Esophagus muscularis mucosa (tissue), 3 donors: ENCODE data around the gene IAH1.

Source experiments
- POLR2AphosphoS5 ChIP-seq, 2 donors: sonication (generic); formaldehyde crosslinking; IDR thresholded peaks; one replicate each; pipeline ENCODE4 v1.6.1; 2017; ENCODE audit warnings: antibody characterized with exemption in 2 of 2
- TF ChIP-seq, protein P1 (sequence below), 3 experiments: fragments of 200-600 bp in 2 of 3; fragments of 450-650 bp in 1 of 3; sonication (generic) in 2 of 3; IDR thresholded peaks; one replicate each; pipeline ENCODE4 v1.5.1; 2017 to 2019; ENCODE audit warnings: antibody characterized with exemption in 3 of 3, mild to moderate bottlenecking in 2 of 3, moderate library complexity in 1 of 3

DNA sequence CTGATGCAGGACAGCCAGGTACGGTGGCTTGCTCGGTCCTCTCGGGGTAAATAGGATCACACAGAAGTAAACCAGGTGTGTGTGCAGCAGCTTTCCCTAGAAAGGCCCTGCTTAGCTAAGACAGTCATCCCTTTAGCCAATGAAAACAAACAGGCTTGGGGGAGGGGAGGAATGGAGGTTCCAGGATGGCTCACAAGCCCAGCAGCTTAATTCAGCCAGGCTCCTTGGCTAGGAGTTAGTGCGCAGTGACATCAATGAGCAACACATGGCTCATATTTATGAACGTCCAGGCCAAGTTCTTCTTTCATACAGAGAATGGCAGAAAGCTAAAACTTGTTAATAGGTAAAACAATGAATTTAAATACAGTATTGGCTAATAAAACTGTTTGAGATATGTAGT, 10.2 kb downstream of the IAH1 start:
- TF ChIP-seq, protein P1, sequence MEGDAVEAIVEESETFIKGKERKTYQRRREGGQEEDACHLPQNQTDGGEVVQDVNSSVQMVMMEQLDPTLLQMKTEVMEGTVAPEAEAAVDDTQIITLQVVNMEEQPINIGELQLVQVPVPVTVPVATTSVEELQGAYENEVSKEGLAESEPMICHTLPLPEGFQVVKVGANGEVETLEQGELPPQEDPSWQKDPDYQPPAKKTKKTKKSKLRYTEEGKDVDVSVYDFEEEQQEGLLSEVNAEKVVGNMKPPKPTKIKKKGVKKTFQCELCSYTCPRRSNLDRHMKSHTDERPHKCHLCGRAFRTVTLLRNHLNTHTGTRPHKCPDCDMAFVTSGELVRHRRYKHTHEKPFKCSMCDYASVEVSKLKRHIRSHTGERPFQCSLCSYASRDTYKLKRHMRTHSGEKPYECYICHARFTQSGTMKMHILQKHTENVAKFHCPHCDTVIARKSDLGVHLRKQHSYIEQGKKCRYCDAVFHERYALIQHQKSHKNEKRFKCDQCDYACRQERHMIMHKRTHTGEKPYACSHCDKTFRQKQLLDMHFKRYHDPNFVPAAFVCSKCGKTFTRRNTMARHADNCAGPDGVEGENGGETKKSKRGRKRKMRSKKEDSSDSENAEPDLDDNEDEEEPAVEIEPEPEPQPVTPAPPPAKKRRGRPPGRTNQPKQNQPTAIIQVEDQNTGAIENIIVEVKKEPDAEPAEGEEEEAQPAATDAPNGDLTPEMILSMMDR (IDR thresholded peaks at IDR 0.05) = no peak
- TF ChIP-seq POLR2AphosphoS5 (IDR thresholded peaks at IDR 0.05) = peak in 1 of 2 donors; percentile 18
